ENCODE data around the gene KIF13A. TPM values are rescaled to one million over a fixed set of nuclear protein-coding genes. Genes with fewer than 3 reads are reported as not detected.

Gene KIF13A
- total and polyA plus RNA-seq, 9 of the 15 experiments (the other 6 are each of a cell fraction or from before 2014, with no cell fraction given): 3.6 to 44.3 (median 29.7) TPM

- TF ChIP-seq CHD7 (IDR thresholded peaks at IDR 0.05; ENCODE audit: low read depth, low read length): no peak
- no peak for TF ChIP-seq GATAD2A (IDR thresholded peaks at IDR 0.05)
- peak; percentile 62 for TF ChIP-seq ATF7 (IDR thresholded peaks at IDR 0.05)
- TF ChIP-seq ZFX (CRISPR knock-in tag; IDR thresholded peaks at IDR 0.05): 0 out of 2 replicates have a peak, but pooled peaks have one; percentile 51
- TF ChIP-seq, protein P1, sequence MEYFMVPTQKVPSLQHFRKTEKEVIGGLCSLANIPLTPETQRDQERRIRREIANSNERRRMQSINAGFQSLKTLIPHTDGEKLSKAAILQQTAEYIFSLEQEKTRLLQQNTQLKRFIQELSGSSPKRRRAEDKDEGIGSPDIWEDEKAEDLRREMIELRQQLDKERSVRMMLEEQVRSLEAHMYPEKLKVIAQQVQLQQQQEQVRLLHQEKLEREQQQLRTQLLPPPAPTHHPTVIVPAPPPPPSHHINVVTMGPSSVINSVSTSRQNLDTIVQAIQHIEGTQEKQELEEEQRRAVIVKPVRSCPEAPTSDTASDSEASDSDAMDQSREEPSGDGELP (CRISPR knock-in tag; IDR thresholded peaks at IDR 0.05; ENCODE audit: borderline replicate concordance): no peak
- TF ChIP-seq, protein P2, sequence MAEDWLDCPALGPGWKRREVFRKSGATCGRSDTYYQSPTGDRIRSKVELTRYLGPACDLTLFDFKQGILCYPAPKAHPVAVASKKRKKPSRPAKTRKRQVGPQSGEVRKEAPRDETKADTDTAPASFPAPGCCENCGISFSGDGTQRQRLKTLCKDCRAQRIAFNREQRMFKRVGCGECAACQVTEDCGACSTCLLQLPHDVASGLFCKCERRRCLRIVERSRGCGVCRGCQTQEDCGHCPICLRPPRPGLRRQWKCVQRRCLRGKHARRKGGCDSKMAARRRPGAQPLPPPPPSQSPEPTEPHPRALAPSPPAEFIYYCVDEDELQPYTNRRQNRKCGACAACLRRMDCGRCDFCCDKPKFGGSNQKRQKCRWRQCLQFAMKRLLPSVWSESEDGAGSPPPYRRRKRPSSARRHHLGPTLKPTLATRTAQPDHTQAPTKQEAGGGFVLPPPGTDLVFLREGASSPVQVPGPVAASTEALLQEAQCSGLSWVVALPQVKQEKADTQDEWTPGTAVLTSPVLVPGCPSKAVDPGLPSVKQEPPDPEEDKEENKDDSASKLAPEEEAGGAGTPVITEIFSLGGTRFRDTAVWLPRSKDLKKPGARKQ (CRISPR knock-in tag; IDR thresholded peaks at IDR 0.05): no peak
- TF ChIP-seq POLR2G (IDR thresholded peaks at IDR 0.05; ENCODE audit: low read depth, low read length): no peak
- TF ChIP-seq ARID3A (IDR thresholded peaks at IDR 0.05; ENCODE audit: borderline replicate concordance, low read depth, low read length): no peak
- TF ChIP-seq ZNF76 (CRISPR knock-in tag; IDR thresholded peaks at IDR 0.05; ENCODE audit: borderline replicate concordance): no peak
- TF ChIP-seq CEBPB (tag; IDR thresholded peaks at IDR 0.05): no peak
- TF ChIP-seq RBM34 (IDR thresholded peaks at IDR 0.05; ENCODE audit: borderline replicate concordance, insufficient read depth, low read length): no peak
- no peak for TF ChIP-seq ZBED1 (IDR thresholded peaks at IDR 0.05)
- no peak for TF ChIP-seq CBX5 (IDR thresholded peaks at IDR 0.05; ENCODE audit: borderline replicate concordance, low read depth)
- no peak for TF ChIP-seq BDP1 (IDR thresholded peaks at IDR 0.05; ENCODE audit: insufficient read depth, insufficient read length)
Observed at GRCh38 chr6:17714177-17714576, 273.3 kb downstream of the KIF13A start (continued).
